Neural cell (in vitro differentiated cells): ENCODE results near the gene SPPL3. TPM values are rescaled to one million over a fixed set of nuclear protein-coding genes. Genes with fewer than 3 reads are reported as not detected.

Source experiments
- H2AFZ ChIP-seq: fragments of 200-600, 300-800 bp; sonication (generic), shearing (Covaris generic); 2 replicates; pipeline ENCODE4 v1.6.0; 2014; ENCODE audit warnings: low read depth, mild to moderate bottlenecking, antibody characterized with exemption, low read length, moderate library complexity
- H3F3A ChIP-seq: fragments of 200-600 bp; shearing (Covaris generic); 2 replicates; pipeline ENCODE4 v1.6.1; 2016; ENCODE audit warnings: mild to moderate bottlenecking, moderate library complexity, mixed read lengths, antibody characterized with exemption, low read length; ENCODE audit not compliant: insufficient read depth, poor library complexity, severe bottlenecking
- H3K27ac ChIP-seq: fragments of 200-600, 300-800 bp; sonication (generic), shearing (Covaris generic); 2 replicates; pipeline ENCODE4 v1.5.1; 2014; ENCODE audit warnings: mild to moderate bottlenecking, low read length, moderate library complexity
- H3K27me3 ChIP-seq: fragments of 300-800, 200-600 bp; sonication (generic), shearing (Covaris generic); 2 replicates; pipeline ENCODE4 v1.6.0; 2014; ENCODE audit warnings: mild to moderate bottlenecking, low read depth, low read length, moderate library complexity; ENCODE audit not compliant: insufficient read depth
- H3K36me3 ChIP-seq: fragments of 300-800, 200-600 bp; sonication (generic), shearing (Covaris generic); 2 replicates; pipeline ENCODE4 v1.5.1; 2014; ENCODE audit warnings: mild to moderate bottlenecking, antibody characterized with exemption, low read length, moderate library complexity; ENCODE audit not compliant: insufficient read depth
- H3K4me2 ChIP-seq: fragments of 300-800, 200-600 bp; sonication (generic), shearing (Covaris generic); 2 replicates; pipeline ENCODE4 v1.6.0; 2014; ENCODE audit warnings: mild to moderate bottlenecking, low read length
- H3K4me3 ChIP-seq: fragments of 300-800, 200-600 bp; sonication (generic), shearing (Covaris generic); 2 replicates; pipeline ENCODE4 v1.5.1; 2014; ENCODE audit warnings: mild to moderate bottlenecking, low read length, moderate library complexity
- H3K79me2 ChIP-seq: fragments of 200-600 bp; shearing (Covaris generic); replicated peaks from 2 replicates; pipeline ENCODE4 v1.6.0; 2014; ENCODE audit warnings: mild to moderate bottlenecking, low read length, moderate library complexity; ENCODE audit not compliant: insufficient read depth
- H3K9ac ChIP-seq: fragments of 300-800, 200-600 bp; sonication (generic), shearing (Covaris generic); 2 replicates; pipeline ENCODE4 v1.6.1; 2016; ENCODE audit warnings: mild to moderate bottlenecking, low read length, mixed read lengths
- H3K9me2 ChIP-seq: fragments of 200-600 bp; shearing (Covaris generic); 2 replicates; pipeline ENCODE4 v1.6.1; 2016; ENCODE audit warnings: mild to moderate bottlenecking, low read length, mixed read lengths; ENCODE audit not compliant: insufficient read depth
- H3K9me3 ChIP-seq: fragments of 200-600, 300-800 bp; sonication (generic), shearing (Covaris generic); 2 replicates; pipeline ENCODE4 v1.6.1; 2016; ENCODE audit warnings: mild to moderate bottlenecking, mixed run types, low read length, moderate library complexity, mixed read lengths
- H4K20me1 ChIP-seq: fragments of 200-600 bp; shearing (Covaris generic); 2 replicates; pipeline ENCODE4 v1.6.1; 2016; ENCODE audit warnings: mild to moderate bottlenecking, mixed run types; ENCODE audit not compliant: insufficient read depth
- CTCF ChIP-seq: fragments of 450-650 bp; IDR thresholded peaks from 2 replicates; pipeline ENCODE4 v1.5.1; 2014; ENCODE audit warnings: antibody characterized with exemption, mild to moderate bottlenecking, moderate library complexity; ENCODE audit not compliant: poor library complexity, severe bottlenecking
- EP300 ChIP-seq: fragments of 450-650 bp; conservative IDR thresholded peaks from 2 replicates; pipeline ENCODE4 v1.6.1; 2014; ENCODE audit warnings: antibody characterized with exemption, mild to moderate bottlenecking, moderate library complexity; ENCODE audit not compliant: poor library complexity, severe bottlenecking
- EZH2 ChIP-seq: fragments of 200-600, 300-800 bp; shearing (Covaris generic), sonication (generic); IDR thresholded peaks from 2 replicates; pipeline ENCODE4 v1.6.1; 2014; ENCODE audit warnings: antibody characterized with exemption, low read length, borderline replicate concordance, mild to moderate bottlenecking; ENCODE audit not compliant: insufficient read depth, poor library complexity, severe bottlenecking
- MXI1 ChIP-seq: fragments of 450-650 bp; conservative IDR thresholded peaks from 2 replicates; pipeline ENCODE4 v1.6.1; 2014; ENCODE audit warnings: antibody characterized with exemption, mild to moderate bottlenecking; ENCODE audit not compliant: poor library complexity, severe bottlenecking
- POLR2AphosphoS5 ChIP-seq: IDR thresholded peaks from 2 replicates; pipeline ENCODE4 v1.6.1; 2012
- RAD21 ChIP-seq: fragments of 450-650 bp; conservative IDR thresholded peaks from 2 replicates; pipeline ENCODE4 v1.6.1; 2014; ENCODE audit warnings: antibody characterized with exemption, mild to moderate bottlenecking, moderate library complexity
- REST ChIP-seq: IDR thresholded peaks from 2 replicates; pipeline ENCODE4 v1.6.1; 2012; ENCODE audit warnings: borderline replicate concordance
- SMC3 ChIP-seq: fragments of 450-650 bp; conservative IDR thresholded peaks from 2 replicates; pipeline ENCODE4 v1.6.1; 2014; ENCODE audit warnings: antibody characterized with exemption, mild to moderate bottlenecking, moderate library complexity; ENCODE audit not compliant: poor library complexity
- TAF1 ChIP-seq: IDR thresholded peaks from 2 replicates; pipeline ENCODE4 v1.6.1; 2012; ENCODE audit warnings: low read depth
- polyA plus RNA-seq: library from polyadenylated mRNA; depleted of rRNA; stranded (reverse); fragments of >200 nt; gene quantifications from 2 replicates; pipeline ENCODE4 v1.2.3, GENCODE V29; 2014

SPPL3 gene
- polyA plus RNA-seq, 1 donor from 2014 or later, result 21.3 TPM

GRCh38 chr12:120760349-120761254 is 143.6 kb downstream of the SPPL3 start:
- Histone ChIP-seq H3K4me3 (no peak overlapping the region), H3K4me2 (no peak overlapping the region), H3K9ac (no peak overlapping the region), H3K27me3 (no peaks in the 10 kb centered on the region), H2AFZ (no peak overlapping the region), H3K9me2 (no peaks in the 10 kb centered on the region), H3K9me3 (no peaks in the 10 kb centered on the region), H3K79me2 (no peaks in the 10 kb centered on the region), H3K36me3 (peaks cover under 1% of the 10 kb centered on the region), H3K27ac (no peak overlapping the region), H3F3A (no peaks in the 10 kb centered on the region), H4K20me1 (no peaks in the 10 kb centered on the region)
- peak; percentile 12 for TF ChIP-seq POLR2AphosphoS5
- TF ChIP-seq SMC3, result no peak

- no peaks in the 10 kb centered on the region for H3K36me3 ChIP-seq
- no peak overlapping the region for H2AFZ ChIP-seq
- H3F3A ChIP-seq, result no peaks in the 10 kb centered on the region
- no peak overlapping the region for H3K27ac ChIP-seq
- TF ChIP-seq MXI1 (no peak), REST (no peak), CTCF (no peak), EZH2 (no peak), POLR2AphosphoS5 (no peak), TAF1 (no peak), SMC3 (no peak), RAD21 (no peak), EP300 (no peak)
- no peaks in the 10 kb centered on the region for H3K79me2 ChIP-seq
- no peak overlapping the region for H3K9ac ChIP-seq
- no peak overlapping the region for H3K4me3 ChIP-seq
- no peaks in the 10 kb centered on the region for H3K9me2 ChIP-seq
- H4K20me1 ChIP-seq, result no peaks in the 10 kb centered on the region
- no peaks in the 10 kb centered on the region for H3K27me3 ChIP-seq
- H3K9me3 ChIP-seq, result no peaks in the 10 kb centered on the region
- H3K4me2 ChIP-seq, result no peak overlapping the region
Measured at GRCh38 chr12:120759591-120760348, 144.4 kb downstream of the SPPL3 start.
